Inferior parietal cortex (tissue), 1 donor: Measurements from ENCODE around the gene ROBO4.
A peak's percentile ranks its signal among the peaks of the same experiment; 100 is the strongest.

Source experiments
- DNase-seq: peaks from one replicate; pipeline ENCODE4 v3.0.0-alpha.2; 2016; ENCODE audit errors: extremely low spot score

The ROBO4 gene

GRCh38 chr11:124897674-124898262 lies at the start of gene ROBO4:
Gene ROBO4, minus strand, starts transcription at chr11:124897865. Its CDS starts 70 bp downstream, at chr11:124897795.
- no peak for DNase-seq

- peak; percentile 82 for DNase-seq
These were observed 49.1 kb upstream of the ROBO4 start for GRCh38 chr11:124946735-124947141.

GRCh38 chr11:124945826-124946225 lies 48.2 kb upstream of the ROBO4 start:
- no peak for DNase-seq

- no peak for DNase-seq
These were observed 46.9 kb upstream of the ROBO4 start for GRCh38 chr11:124944565-124944964.

- no peak for DNase-seq
These were observed 46.1 kb upstream of the ROBO4 start for GRCh38 chr11:124943741-124944140.

GRCh38 chr11:124943254-124943616 lies 45.6 kb upstream of the ROBO4 start:
- peak; percentile 83 for DNase-seq

- DNase-seq = peak; percentile 77
These were observed 45.0 kb upstream of the ROBO4 start for GRCh38 chr11:124942466-124943253.

GRCh38 chr11:124941703-124942102 lies 44.0 kb upstream of the ROBO4 start:
- DNase-seq = no peak

GRCh38 chr11:124938970-124939369 lies 41.3 kb upstream of the ROBO4 start:
- no peak for DNase-seq

GRCh38 chr11:124938206-124938765 lies 40.6 kb upstream of the ROBO4 start:
- no peak for DNase-seq

- no peak for DNase-seq
These were observed 39.8 kb upstream of the ROBO4 start for GRCh38 chr11:124937336-124937935.

GRCh38 chr11:124935548-124936514 lies 38.2 kb upstream of the ROBO4 start, which contains the start of gene HEPACAM:
Gene HEPACAM, minus strand, starts transcription at chr11:124936047. Its CDS starts 41 bp downstream, at chr11:124936006.
- peak; percentile 85 for DNase-seq

- DNase-seq = no peak
These were observed 37.3 kb upstream of the ROBO4 start for GRCh38 chr11:124934862-124935547.

- DNase-seq = no peak
These were observed 33.1 kb upstream of the ROBO4 start for GRCh38 chr11:124930799-124931198.

GRCh38 chr11:124928942-124929665 lies 31.4 kb upstream of the ROBO4 start:
- no peak for DNase-seq

GRCh38 chr11:124923296-124923695 lies 25.6 kb upstream of the ROBO4 start:
- DNase-seq = no peak

GRCh38 chr11:124922831-124923230 lies 25.2 kb upstream of the ROBO4 start:
- no peak for DNase-seq

GRCh38 chr11:124920870-124921609 lies 23.4 kb upstream of the ROBO4 start:
- no peak for DNase-seq

- no peak for DNase-seq
These were observed 22.7 kb upstream of the ROBO4 start for GRCh38 chr11:124920356-124920755.
